Purkinje cell (primary cell): ENCODE data around the gene APCDD1L. TPM values are rescaled to one million over a fixed set of nuclear protein-coding genes. Genes with fewer than 3 reads are reported as not detected.

ENCODE experiments used
- polyA plus RNA-seq: library from polyadenylated mRNA; unstranded; fragments of >200 nt; fragmentation: Nextera tagmentation; gene quantifications from 2 replicates; pipeline ENCODE4 v1.2.1, GENCODE V29; 2014

APCDD1L gene
- 0.27 and 0.95 TPM in 2 replicates for polyA plus RNA-seq

DNA sequence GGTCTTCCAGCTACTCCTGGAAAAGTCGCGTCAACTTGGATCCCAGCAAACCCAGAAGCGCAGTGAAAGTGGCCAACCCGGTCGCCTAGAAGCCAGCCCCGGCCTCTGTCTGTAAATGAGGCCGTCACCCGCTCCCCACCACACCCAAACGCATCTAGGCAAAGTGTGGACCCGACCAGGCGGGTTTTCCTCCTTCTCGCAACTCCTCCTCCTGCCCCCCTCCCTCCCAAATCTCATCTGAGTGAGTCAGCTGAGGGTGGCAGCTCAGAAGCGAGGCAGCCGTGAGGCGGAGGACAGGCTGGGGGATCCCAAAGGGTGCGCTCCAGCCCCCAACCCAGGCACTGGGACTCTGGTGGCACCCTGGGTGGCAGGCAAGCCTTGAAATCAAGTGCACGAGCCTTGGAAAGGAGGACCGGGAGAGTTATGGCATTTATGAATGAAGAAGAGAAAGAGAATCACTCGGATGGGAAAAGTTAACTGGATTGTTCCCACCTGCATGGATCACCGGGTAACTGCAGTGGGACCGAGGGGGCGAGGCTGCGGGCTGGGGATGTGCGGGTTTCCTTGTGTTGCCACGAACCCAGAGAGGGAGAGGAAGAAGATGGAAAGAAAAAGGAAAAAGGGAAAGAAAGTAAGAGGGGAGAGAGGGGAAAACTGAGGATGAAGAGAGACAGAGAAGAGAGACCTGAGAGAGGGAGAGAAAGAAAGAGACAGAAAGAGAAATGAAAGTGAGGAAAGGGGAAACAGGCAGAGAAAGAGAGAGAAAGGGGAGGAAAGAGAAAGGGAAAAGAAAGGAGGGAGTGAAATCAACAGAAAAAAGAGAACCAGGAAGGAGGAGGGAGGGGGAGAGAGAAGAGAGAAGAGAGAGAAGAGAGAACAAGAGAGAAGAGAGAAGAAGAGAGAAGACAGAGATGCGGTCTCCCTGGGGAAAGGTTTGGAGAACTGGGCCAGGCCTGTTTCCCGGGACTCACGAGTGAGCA lies at the start of gene APCDD1L:
Gene APCDD1L (minus strand): TSS at position 167 of the 980 bp plus-strand sequence. CDS start 692 bp downstream, outside the sequence.

Other genes starting within 250 kb of the APCDD1L start
- gene RAB22A, start 205.7 kb downstream of the APCDD1L start, polyA plus RNA-seq: 16.0 and 16.2 TPM in 2 replicates
- 45.4 and 56.7 TPM in 2 replicates for gene VAPB, start 126.2 kb downstream of the APCDD1L start, polyA plus RNA-seq
- gene STX16, start 135.9 kb upstream of the APCDD1L start, polyA plus RNA-seq: 6.4 and 7.2 TPM in 2 replicates
- 0.15 and 0.60 TPM in 2 replicates for gene NPEPL1, start 177.4 kb upstream of the APCDD1L start, polyA plus RNA-seq